ENCODE data around the gene ELP4.

DNA sequence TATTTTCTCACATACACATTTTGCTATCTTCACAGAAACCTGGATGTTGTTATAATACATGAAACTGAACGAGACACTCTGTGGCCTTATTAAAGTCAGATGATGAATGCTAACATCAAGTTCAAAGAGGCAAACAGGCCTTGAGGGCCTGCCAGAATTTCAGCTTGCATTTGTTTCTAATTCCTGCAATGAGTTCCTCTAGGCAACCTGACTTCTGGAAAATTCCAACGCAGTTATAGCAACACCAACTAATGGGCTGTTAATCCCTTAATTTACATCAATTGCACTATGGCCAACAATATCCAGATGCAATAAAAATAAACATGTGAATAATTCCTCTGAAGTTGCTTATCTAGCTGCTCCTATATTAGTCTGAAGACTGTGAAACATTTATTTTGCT is 282.5 kb downstream of the ELP4 start:
- TF ChIP-seq EZH2 (IDR thresholded peaks at IDR 0.05; ENCODE audit: insufficient read depth, poor library complexity, severe bottlenecking) (no peak), EZH2phosphoT487 (IDR thresholded peaks at IDR 0.05; ENCODE audit: insufficient read depth, low read depth) (no peak)

Data from GM23248 (cell line).